ENCODE measurements around the gene PKMYT1. TPM values are rescaled to one million over a fixed set of nuclear protein-coding genes. Genes with fewer than 3 reads are reported as not detected.

Gene PKMYT1
- total RNA-seq, 2 experiments from 2014 or later, result 0.47 to 0.60 TPM

DNA sequence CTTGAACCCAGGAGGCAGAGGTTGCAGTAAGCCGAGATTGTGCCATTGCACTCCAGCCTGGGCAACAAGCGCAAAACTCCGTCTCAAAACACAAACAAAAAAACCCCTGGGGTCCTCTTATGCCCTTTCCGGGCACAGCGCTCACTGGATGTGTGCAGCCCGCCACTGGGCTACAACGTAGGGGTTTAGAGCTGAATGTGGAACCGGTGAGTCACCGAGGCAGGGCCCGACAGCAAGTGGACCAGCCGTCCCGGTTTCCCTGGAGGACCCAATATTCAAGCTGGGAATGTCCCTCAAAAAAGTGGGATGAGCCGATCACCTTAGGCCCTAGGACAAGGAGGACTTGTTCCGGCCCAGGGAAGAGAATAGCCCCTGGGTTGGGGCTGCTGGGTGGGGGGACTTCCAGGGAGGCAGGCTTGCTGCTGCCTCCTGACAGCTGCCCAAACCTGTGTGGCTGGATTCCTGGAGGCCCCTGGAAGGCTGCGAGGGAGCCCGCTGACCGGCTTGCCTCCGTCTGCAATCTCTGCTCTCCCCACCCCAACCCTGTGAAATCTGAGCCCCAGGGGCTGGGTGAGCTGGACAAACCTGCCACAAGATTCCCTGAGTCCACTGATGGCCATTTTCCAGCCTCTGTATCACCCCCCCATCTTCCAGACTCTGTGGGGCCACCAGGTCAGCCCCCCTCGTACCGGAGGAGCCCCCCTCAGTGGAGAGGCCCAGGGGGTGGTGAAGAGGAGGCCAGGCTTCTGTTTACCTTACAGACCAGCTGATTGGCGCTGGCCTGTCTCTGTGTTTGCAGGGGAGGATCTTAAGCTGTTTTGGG is 29.5 kb upstream of the PKMYT1 start:
- Mint-ChIP-seq H3K4me1 (ENCODE audit: low read depth) (peaks cover 27% of the 10 kb centered on the region), H3K27me3 (peaks cover 31% of the 10 kb centered on the region), H3K9me3 (no peaks in the 10 kb centered on the region), H3K4me3 (no peak overlapping the region), H3K27ac (no peak overlapping the region), H3K36me3 (ENCODE audit: low read depth) (no peaks in the 10 kb centered on the region)
- TF ChIP-seq, protein P1, sequence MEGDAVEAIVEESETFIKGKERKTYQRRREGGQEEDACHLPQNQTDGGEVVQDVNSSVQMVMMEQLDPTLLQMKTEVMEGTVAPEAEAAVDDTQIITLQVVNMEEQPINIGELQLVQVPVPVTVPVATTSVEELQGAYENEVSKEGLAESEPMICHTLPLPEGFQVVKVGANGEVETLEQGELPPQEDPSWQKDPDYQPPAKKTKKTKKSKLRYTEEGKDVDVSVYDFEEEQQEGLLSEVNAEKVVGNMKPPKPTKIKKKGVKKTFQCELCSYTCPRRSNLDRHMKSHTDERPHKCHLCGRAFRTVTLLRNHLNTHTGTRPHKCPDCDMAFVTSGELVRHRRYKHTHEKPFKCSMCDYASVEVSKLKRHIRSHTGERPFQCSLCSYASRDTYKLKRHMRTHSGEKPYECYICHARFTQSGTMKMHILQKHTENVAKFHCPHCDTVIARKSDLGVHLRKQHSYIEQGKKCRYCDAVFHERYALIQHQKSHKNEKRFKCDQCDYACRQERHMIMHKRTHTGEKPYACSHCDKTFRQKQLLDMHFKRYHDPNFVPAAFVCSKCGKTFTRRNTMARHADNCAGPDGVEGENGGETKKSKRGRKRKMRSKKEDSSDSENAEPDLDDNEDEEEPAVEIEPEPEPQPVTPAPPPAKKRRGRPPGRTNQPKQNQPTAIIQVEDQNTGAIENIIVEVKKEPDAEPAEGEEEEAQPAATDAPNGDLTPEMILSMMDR (IDR thresholded peaks at IDR 0.05), result no peak
- Histone ChIP-seq H3K27ac (ENCODE audit: low read depth in 1 of 2, low read length in 2 of 2) (no peak overlapping the region), H3K36me3 (ENCODE audit: insufficient read depth, low read length) (no peaks in the 10 kb centered on the region), H3K4me3 (ENCODE audit: low read length) (no peak overlapping the region), H3K27me3 (ENCODE audit: control insufficient read depth in 1 of 2, insufficient read depth in 2 of 2, low read length in 2 of 2) (peaks cover 6 to 9% of the 10 kb centered on the region in 2 experiments), H3K9me3 (ENCODE audit: control insufficient read depth in 1 of 2, insufficient read depth in 1 of 2, low read length in 2 of 2) (peaks cover 0 to 10% of the 10 kb centered on the region in 2 experiments), H3K4me1 (ENCODE audit: insufficient read depth, low read length) (peaks cover 49% of the 10 kb centered on the region)
- POLR2A ChIA-PET, result interaction anchor here (0.5 kb wide), 1 partner anchor 54 kb away, joined by 5 read pairs; no protein-coding TSS in a partner anchor
- CTCF ChIA-PET, result interaction anchor here (11.4 kb wide), 1 partner anchor 20 kb away, joined by 181 read pairs; no protein-coding TSS in a partner anchor
- intact Hi-C loops (cut with DNase I, micrococcal nuclease), result no loop called here
- no peak for DNase-seq
- no peak for ATAC-seq (ENCODE audit: poor library complexity)

GRCh38 chr16:3008690-3009037 is 28.4 kb upstream of the PKMYT1 start:
- ATAC-seq (ENCODE audit: poor library complexity) (no peak), DNase-seq (no peak)
- intact Hi-C loops (cut with DNase I, micrococcal nuclease), result no loop called here
- H3K4me1 Mint-ChIP-seq (ENCODE audit: low read depth), result peaks cover 32% of the 10 kb centered on the region
- no peaks in the 10 kb centered on the region for H3K9me3 Mint-ChIP-seq
- no peak overlapping the region for H3K27ac ChIP-seq (ENCODE audit: low read depth in 1 of 2, low read length in 2 of 2)
- no peaks in the 10 kb centered on the region for H3K36me3 Mint-ChIP-seq (ENCODE audit: low read depth)
- H3K4me1 ChIP-seq (ENCODE audit: insufficient read depth, low read length), result peaks cover 51% of the 10 kb centered on the region
- POLR2A ChIA-PET, result interaction anchor here (1.2 to 1.4 kb wide), 2 partner anchors 12 to 14 kb away, joined by 8 read pairs; partner anchors contain the start of genes HCFC1R1 and TNFRSF12A
- H3K27me3 ChIP-seq (ENCODE audit: control insufficient read depth in 1 of 2, insufficient read depth in 2 of 2, low read length in 2 of 2), result peaks cover 6 to 9% of the 10 kb centered on the region in 2 experiments
- peaks cover 30% of the 10 kb centered on the region for H3K27me3 Mint-ChIP-seq
- no peak overlapping the region for H3K27ac Mint-ChIP-seq
- H3K4me3 ChIP-seq (ENCODE audit: low read length), result peak overlapping the region; percentile 20
- TF ChIP-seq, protein P1 (IDR thresholded peaks at IDR 0.05), result no peak
- CTCF ChIA-PET, result interaction anchor here (11.4 kb wide), 1 partner anchor 21 kb away, joined by 181 read pairs; no protein-coding TSS in a partner anchor
- peaks cover 0 to 5% of the 10 kb centered on the region in 2 experiments for H3K9me3 ChIP-seq (ENCODE audit: control insufficient read depth in 1 of 2, insufficient read depth in 1 of 2, low read length in 2 of 2)
- H3K36me3 ChIP-seq (ENCODE audit: insufficient read depth, low read length), result no peaks in the 10 kb centered on the region
- peak overlapping the region; percentile 71 for H3K4me3 Mint-ChIP-seq

DNA sequence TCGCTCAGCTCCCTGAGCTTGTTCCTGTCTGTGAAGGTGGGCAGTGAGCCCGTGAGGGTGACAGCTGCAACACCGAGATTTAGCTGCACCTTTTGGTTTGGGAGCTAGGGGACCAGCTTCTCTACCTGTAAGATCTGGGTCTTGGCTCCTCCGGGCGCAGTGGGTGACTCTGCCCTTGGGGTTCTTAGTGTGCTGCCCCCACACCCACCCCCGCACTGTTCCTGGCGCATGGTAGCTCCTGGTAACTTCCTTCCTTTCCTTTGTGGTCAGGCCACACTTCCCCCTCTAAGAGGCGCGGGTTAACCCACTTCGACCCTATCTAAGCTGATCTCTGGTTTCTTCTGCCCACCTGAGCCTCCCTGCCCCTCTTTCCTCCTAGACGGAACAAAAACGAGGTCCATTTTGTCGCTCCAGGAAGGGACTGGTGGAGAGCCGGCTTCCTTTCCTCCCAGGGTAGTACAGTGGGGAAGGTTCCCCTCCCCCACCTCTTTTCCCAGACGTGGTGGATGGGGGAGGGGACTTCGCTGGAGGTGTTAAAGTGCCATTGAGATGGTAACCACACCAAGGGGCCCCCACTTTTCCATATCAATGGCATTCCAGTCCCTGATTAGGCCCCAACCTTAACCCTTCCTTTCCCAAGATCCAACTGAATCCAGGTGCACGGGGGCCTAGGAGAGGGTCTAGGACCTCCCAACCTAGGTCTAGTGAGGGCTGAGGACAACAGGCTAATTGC is 27.9 kb upstream of the PKMYT1 start:
- H3K4me1 Mint-ChIP-seq (ENCODE audit: low read depth), result peaks cover 33% of the 10 kb centered on the region
- peak overlapping the region; percentile 20 for H3K4me3 ChIP-seq (ENCODE audit: low read length)
- H3K27me3 Mint-ChIP-seq, result peaks cover 31% of the 10 kb centered on the region
- H3K36me3 Mint-ChIP-seq (ENCODE audit: low read depth), result no peaks in the 10 kb centered on the region
- TF ChIP-seq, protein P1 (IDR thresholded peaks at IDR 0.05), result no peak
- H3K27ac ChIP-seq (ENCODE audit: low read depth in 1 of 2, low read length in 2 of 2), result no peak overlapping the region
- DNase-seq (peak in 4 of 14 experiments; percentile 27 to 59 (median 45)), ATAC-seq (ENCODE audit: poor library complexity) (no peak)
- H3K36me3 ChIP-seq (ENCODE audit: insufficient read depth, low read length), result no peaks in the 10 kb centered on the region
- H3K9me3 Mint-ChIP-seq, result no peaks in the 10 kb centered on the region
- intact Hi-C loops (cut with DNase I, micrococcal nuclease), result no loop called here
- peaks cover 4 to 6% of the 10 kb centered on the region in 2 experiments for H3K27me3 ChIP-seq (ENCODE audit: control insufficient read depth in 1 of 2, insufficient read depth in 2 of 2, low read length in 2 of 2)
- peaks cover 0 to 5% of the 10 kb centered on the region in 2 experiments for H3K9me3 ChIP-seq (ENCODE audit: control insufficient read depth in 1 of 2, insufficient read depth in 1 of 2, low read length in 2 of 2)
- POLR2A ChIA-PET, result interaction anchor here (1.1 to 1.4 kb wide), 4 partner anchors 13 to 140 kb away, joined by 4 to 8 read pairs (median 8); partner anchors contain the start of genes HCFC1R1 and TNFRSF12A
- CTCF ChIA-PET, result interaction anchor here (1.7 to 11.4 kb wide), 2 partner anchors 13 to 22 kb away, joined by 5 to 181 read pairs; no protein-coding TSS in a partner anchor
- peak overlapping the region; percentile 71 for H3K4me3 Mint-ChIP-seq
- no peak overlapping the region for H3K27ac Mint-ChIP-seq
- H3K4me1 ChIP-seq (ENCODE audit: insufficient read depth, low read length), result peaks cover 54% of the 10 kb centered on the region
